Transverse colon (tissue), 4 donors: ENCODE results near the gene PBXIP1. TPM values are rescaled to one million over a fixed set of nuclear protein-coding genes. Genes with fewer than 3 reads are reported as not detected.

Experiments
- DNase-seq: peaks from one replicate; pipeline ENCODE4 v3.0.0-alpha.2; 2019
- H3K27ac ChIP-seq, 4 donors: fragments of 200-600 bp; sonication (generic); 2 replicates each; pipeline ENCODE4 v1.5.1; 2016 to 2018; ENCODE audit warnings: inconsistent platforms in 4 of 4
- H3K27me3 ChIP-seq: fragments of 200-600 bp; sonication (generic); 2 replicates; pipeline ENCODE4 v1.5.1; 2017; ENCODE audit warnings: inconsistent platforms
- H3K36me3 ChIP-seq, 4 donors: fragments of 200-600 bp; sonication (generic); 2 replicates each; pipeline ENCODE4 v1.5.1; 2017 to 2019; ENCODE audit warnings: inconsistent platforms in 4 of 4
- H3K4me1 ChIP-seq, 4 donors: fragments of 200-600 bp; sonication (generic); 2 replicates each; pipeline ENCODE4 v1.5.1; 2017 to 2020; ENCODE audit warnings: inconsistent platforms in 4 of 4
- H3K4me3 ChIP-seq, 4 donors: fragments of 200-600 bp; sonication (generic); 1 replicate in 1 of 4; 2 replicates in 3 of 4; pipeline versions ENCODE4 v1.5.1 to v1.6.1; 2017 to 2019; ENCODE audit warnings: inconsistent platforms in 4 of 4
- H3K9me3 ChIP-seq, 2 donors: fragments of 200-600 bp; sonication (generic); 2 replicates each; pipeline ENCODE4 v1.5.1; 2017 to 2019; ENCODE audit warnings: inconsistent platforms in 2 of 2
- EP300 ChIP-seq: sonication (generic); formaldehyde crosslinking; IDR thresholded peaks from one replicate; pipeline ENCODE4 v1.6.1; 2017; ENCODE audit warnings: antibody characterized with exemption, low read depth
- POLR2A ChIP-seq: fragments of 450-650 bp; IDR thresholded peaks from one replicate; pipeline ENCODE4 v1.6.1; 2016; ENCODE audit warnings: antibody characterized with exemption, mild to moderate bottlenecking, moderate library complexity
- POLR2AphosphoS5 ChIP-seq, 3 donors: sonication (generic); formaldehyde crosslinking; IDR thresholded peaks; one replicate each; pipeline ENCODE4 v1.6.1; 2016; ENCODE audit warnings: antibody characterized with exemption in 3 of 3
- WGBS, 2 donors: methylation state at CpG; one replicate each; pipeline ENCODE4 v1.1.5; 2018; ENCODE audit warnings: low coverage in 1 of 2; 5-methylcytosine and 5-hydroxymethylcytosine counted together
- in situ Hi-C, 4 donors: fragments of 200-750 bp; cut with MboI; loops; one replicate each; pipeline versions ENCODE4 v1.15.0 to v1.15.1; 2017; ENCODE audit warnings: low sequenced_read_pairs in 3 of 4, low pct_ligation_motif_present in 1 of 4, low pct_unique_long_range_greater_than_20kb in 1 of 4
- intact Hi-C: fragments of 100-400 bp; cut with DNase I; formaldehyde crosslinking; loops from one replicate; pipeline ENCODE4 v1.15.1; 2023; ENCODE audit warnings: low total_unique reads
- total RNA-seq, 4 donors: library from RNA; depleted of rRNA; stranded (reverse); fragments of >200 nt; gene quantifications; one replicate each; pipeline ENCODE4 v1.1.0, GENCODE V29; 2016
- TF ChIP-seq, protein P1 (sequence below), 5 experiments: fragments of 200-600 bp in 3 of 5; fragments of 450-650 bp in 2 of 5; sonication (generic) in 3 of 5; IDR thresholded peaks; 1 replicate in 2 of 5; 2 replicates in 3 of 5; pipeline ENCODE4 v1.5.1; 2016 to 2017; ENCODE audit warnings: antibody characterized with exemption in 5 of 5, inconsistent platforms in 3 of 5, mild to moderate bottlenecking in 2 of 5, moderate library complexity in 1 of 5

The PBXIP1 gene, protein sequence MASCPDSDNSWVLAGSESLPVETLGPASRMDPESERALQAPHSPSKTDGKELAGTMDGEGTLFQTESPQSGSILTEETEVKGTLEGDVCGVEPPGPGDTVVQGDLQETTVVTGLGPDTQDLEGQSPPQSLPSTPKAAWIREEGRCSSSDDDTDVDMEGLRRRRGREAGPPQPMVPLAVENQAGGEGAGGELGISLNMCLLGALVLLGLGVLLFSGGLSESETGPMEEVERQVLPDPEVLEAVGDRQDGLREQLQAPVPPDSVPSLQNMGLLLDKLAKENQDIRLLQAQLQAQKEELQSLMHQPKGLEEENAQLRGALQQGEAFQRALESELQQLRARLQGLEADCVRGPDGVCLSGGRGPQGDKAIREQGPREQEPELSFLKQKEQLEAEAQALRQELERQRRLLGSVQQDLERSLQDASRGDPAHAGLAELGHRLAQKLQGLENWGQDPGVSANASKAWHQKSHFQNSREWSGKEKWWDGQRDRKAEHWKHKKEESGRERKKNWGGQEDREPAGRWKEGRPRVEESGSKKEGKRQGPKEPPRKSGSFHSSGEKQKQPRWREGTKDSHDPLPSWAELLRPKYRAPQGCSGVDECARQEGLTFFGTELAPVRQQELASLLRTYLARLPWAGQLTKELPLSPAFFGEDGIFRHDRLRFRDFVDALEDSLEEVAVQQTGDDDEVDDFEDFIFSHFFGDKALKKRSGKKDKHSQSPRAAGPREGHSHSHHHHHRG
- 10 to 100 TPM; 54.1 to 94.1 (median 83.6) TPM for total RNA-seq

DNA sequence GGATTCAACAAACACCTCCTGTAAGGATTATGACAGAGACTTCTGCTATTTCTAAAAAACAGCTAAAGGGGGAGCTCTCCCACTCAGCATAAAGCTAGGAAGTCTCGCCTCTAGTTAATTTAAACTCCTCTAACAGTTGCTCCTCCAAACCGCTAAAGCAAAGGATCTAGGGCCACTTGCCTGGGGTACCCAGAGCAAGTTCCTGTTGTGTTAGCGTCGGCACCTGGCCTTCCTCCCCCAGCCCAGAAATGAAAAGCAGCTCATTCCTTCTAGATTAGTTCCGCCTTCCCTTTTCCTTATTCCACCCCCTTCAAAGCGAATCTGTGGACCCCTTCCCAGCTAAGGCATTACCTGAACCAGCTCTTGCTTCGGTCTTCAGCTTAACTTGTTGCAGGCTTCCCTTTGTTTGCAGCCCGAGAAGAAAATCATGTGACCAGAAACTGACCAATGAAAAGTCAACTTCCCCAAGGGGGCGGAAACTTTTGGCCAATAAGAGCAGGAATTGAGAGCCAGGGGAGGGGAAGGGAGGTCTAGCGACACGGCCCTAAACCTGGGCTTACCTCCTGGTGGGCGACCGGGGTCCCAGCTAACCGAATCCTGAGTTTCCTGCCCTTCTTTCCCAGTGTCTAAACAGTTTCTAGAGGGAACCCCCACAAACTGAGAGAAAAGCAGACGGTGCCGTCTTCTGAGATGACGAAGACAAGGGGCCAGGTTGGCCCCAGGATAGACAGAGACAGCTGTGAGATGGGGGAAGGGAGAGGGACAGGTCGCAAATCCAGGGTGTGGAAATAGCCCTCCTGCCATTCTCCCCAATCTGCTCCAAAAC, at the start of gene PBXIP1:
TSS of gene PBXIP1 (minus strand) at position 382 of the 826 bp plus-strand sequence. CDS start 2,378 bp downstream, outside the sequence.
- intact Hi-C loops = no loop called here
- 0% methylated on average over 6 to 18 of the region's 18 CpGs for WGBS, 2 donors
- in situ Hi-C loops = loop anchor here in 3 of 4 donors (25.0 kb wide), 1 partner anchor 106 kb away; the partner anchor contains the start of genes ADAM15 (in 3 of the 3) and EFNA4 (in 3 of the 3)
- peaks cover 0 to 11% (median 0%) of the 10 kb centered on the region in 4 donors for H3K36me3 ChIP-seq
- TF ChIP-seq EP300 (no peak), POLR2AphosphoS5 (IDR thresholded peaks at IDR 0.05) (peak; percentile 62 to 78 (median 71)), POLR2A (peak; percentile 61)
- TF ChIP-seq, protein P1, sequence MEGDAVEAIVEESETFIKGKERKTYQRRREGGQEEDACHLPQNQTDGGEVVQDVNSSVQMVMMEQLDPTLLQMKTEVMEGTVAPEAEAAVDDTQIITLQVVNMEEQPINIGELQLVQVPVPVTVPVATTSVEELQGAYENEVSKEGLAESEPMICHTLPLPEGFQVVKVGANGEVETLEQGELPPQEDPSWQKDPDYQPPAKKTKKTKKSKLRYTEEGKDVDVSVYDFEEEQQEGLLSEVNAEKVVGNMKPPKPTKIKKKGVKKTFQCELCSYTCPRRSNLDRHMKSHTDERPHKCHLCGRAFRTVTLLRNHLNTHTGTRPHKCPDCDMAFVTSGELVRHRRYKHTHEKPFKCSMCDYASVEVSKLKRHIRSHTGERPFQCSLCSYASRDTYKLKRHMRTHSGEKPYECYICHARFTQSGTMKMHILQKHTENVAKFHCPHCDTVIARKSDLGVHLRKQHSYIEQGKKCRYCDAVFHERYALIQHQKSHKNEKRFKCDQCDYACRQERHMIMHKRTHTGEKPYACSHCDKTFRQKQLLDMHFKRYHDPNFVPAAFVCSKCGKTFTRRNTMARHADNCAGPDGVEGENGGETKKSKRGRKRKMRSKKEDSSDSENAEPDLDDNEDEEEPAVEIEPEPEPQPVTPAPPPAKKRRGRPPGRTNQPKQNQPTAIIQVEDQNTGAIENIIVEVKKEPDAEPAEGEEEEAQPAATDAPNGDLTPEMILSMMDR (IDR thresholded peaks at IDR 0.05) = peak in 1 of 5 experiments; percentile 3
- H3K27ac ChIP-seq = peak within 1 kb of the TSS; percentile 84 to 94 (median 92)
- no peaks in the 10 kb centered on the region for H3K27me3 ChIP-seq
- peaks cover 24 to 67% (median 48%) of the 10 kb centered on the region in 4 donors for H3K4me1 ChIP-seq
- no peaks in the 10 kb centered on the region for H3K9me3 ChIP-seq
- H3K4me3 ChIP-seq = peak within 1 kb of the TSS; percentile 38 to 71 (median 65)
- DNase-seq = peak; percentile 86

DNA sequence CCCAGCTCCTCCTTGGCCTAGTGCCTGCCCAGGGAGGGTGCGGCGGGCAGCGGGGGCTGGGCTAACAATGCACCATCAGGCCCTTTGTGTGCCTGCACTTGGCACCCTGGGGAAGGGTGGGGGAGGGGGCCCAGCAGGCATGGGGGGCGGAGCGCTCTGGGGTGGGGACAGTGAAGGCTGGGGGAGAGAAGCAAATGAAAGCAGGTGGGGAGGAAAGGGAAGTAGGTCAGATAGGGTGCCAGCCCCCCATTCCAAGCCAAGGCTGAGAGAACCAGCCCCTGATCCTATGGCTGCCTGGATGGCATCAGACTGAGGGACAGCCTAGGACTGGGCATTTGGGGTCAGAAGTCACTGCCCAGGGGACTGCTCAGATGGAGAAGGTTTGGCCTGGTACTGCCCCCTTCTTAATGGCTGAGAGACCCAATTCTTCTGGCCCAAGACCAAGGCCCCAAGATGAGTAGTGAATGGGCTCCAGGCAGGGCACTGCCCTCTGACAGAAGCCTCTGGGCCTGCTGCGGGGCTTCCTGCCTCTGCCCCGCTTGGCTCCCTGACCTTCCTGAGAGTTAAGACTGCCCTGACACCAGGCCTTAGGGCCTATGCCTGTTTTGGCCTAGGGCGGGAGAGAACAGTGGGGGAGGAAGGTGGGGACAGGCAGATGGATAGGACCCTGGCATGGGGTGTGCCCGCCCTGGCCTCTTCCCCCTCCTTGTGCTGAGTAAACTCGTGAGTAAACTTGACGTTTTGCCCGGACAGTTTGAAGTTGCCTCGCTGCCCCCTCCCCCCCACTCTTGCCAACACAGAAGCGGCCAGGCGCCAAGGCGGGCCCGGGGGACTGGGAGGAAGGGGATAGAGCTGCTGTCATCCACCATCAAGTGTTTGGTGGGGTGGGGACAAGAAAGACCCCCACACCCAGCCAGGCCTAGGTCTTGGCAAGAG, 49.4 kb upstream of the PBXIP1 start:
- no peaks in the 10 kb centered on the region for H3K36me3 ChIP-seq
- no peaks in the 10 kb centered on the region for H3K9me3 ChIP-seq
- peak; percentile 86 for DNase-seq
- WGBS, 2 donors = 17% methylated on average over 17 of the region's 17 CpGs; no CpG with 5 or more reads in 1 of the 2 donors
- peaks cover 31 to 66% (median 58%) of the 10 kb centered on the region in 4 donors for H3K4me1 ChIP-seq
- in situ Hi-C loops (no loop called here), intact Hi-C loops (no loop called here)
- no peaks in the 10 kb centered on the region for H3K27me3 ChIP-seq
- peak overlapping the region; percentile 96 to 100 (median 98) for H3K27ac ChIP-seq
- TF ChIP-seq EP300 = no peak
- TF ChIP-seq POLR2AphosphoS5 (IDR thresholded peaks at IDR 0.05) = peak; percentile 33 to 79 (median 77)
- TF ChIP-seq, protein P1 (IDR thresholded peaks at IDR 0.05) = no peak
- TF ChIP-seq POLR2A = peak; percentile 41
- peak overlapping the region in 3 of 4 donors; percentile 66 to 86 (median 72) for H3K4me3 ChIP-seq

DNA sequence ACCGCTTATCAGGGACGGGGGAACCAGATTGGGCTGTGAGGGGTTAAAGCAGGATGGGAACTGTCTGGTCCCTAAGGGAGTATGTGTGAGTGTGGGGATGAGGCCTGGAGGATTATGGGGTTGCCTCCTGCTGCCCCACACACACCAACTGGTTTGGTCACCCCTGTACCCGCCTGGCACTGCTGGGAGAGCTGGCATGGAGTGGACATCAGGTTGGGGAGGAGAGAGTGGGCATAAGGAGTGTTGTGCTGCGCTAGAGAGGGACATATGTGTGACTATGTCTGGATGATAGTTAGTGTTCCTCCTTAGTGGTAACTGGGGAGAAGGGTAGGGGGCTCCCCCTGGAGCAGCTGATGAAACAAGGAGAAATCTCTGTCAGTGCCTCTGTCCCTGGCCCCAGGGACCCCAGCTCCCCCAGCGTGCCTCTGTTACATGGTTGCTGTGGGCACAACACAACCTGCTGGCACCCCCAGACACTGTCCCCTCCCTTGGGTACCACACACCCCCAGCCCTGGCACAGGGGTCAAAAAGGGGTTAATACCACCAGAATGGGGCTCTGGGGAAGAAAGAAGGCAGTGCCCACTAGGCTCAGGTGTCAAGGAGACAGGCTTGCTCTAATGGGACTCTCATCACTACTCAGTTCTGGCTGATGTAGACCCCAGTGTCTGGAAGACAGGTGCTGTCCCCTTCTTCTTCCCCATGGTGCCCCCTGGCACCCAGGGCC, 48.6 kb upstream of the PBXIP1 start:
- peak; percentile 30 for DNase-seq
- H3K4me1 ChIP-seq = peaks cover 39 to 66% (median 58%) of the 10 kb centered on the region in 4 donors
- TF ChIP-seq POLR2A = peak; percentile 18
- TF ChIP-seq, protein P1 (IDR thresholded peaks at IDR 0.05) = no peak

More for the DNA sequence above, 48.6 kb upstream of the PBXIP1 start:
- peak overlapping the region; percentile 96 to 100 (median 98) for H3K27ac ChIP-seq
- peak overlapping the region; percentile 66 to 97 (median 79) for H3K4me3 ChIP-seq
- H3K36me3 ChIP-seq = no peaks in the 10 kb centered on the region
- in situ Hi-C loops (no loop called here), intact Hi-C loops (loop anchor here (5.0 kb wide), 1 partner anchor 37 kb away; no protein-coding TSS in a partner anchor)
- H3K27me3 ChIP-seq = no peaks in the 10 kb centered on the region
- 22% methylated on average over 5 of the region's 5 CpGs; no CpG with 5 or more reads in 1 of the 2 donors for WGBS, 2 donors
- no peaks in the 10 kb centered on the region for H3K9me3 ChIP-seq
